Keratinocyte (primary cell): ENCODE data around the gene B3GNT8. TPM values are rescaled to one million over a fixed set of nuclear protein-coding genes. Genes with fewer than 3 reads are reported as not detected.

ENCODE experiments used
- DNase-seq: peaks from one replicate; pipeline ENCODE4 v3.0.0-alpha.2; 2011; ENCODE audit warnings: low read depth, missing footprints, low spot score
- FAIRE-seq: peaks from 2 replicates; lab custom pipeline; 2011; peaks lifted over from hg19 to GRCh38; lab: Jason Lieb, UNC
- H2AFZ ChIP-seq: 2 replicates; pipeline ENCODE4 v1.6.0; 2012; ENCODE audit warnings: low read length, control low read depth, inconsistent platforms; ENCODE audit not compliant: control insufficient read depth
- H3K27ac ChIP-seq: 2 replicates; pipeline ENCODE4 v1.5.1; 2011; ENCODE audit warnings: low read length; ENCODE audit not compliant: control insufficient read depth, insufficient read depth
- H3K27me3 ChIP-seq: 3 replicates; pipeline ENCODE4 v1.6.0; 2011; ENCODE audit warnings: low read length; ENCODE audit not compliant: control insufficient read depth, insufficient read depth; ENCODE audit errors: extremely low read depth
- H3K36me3 ChIP-seq, 2 experiments: 2 replicates in 1 of 2; 3 replicates in 1 of 2; pipeline ENCODE4 v1.5.1; 2011; ENCODE audit warnings: low read length in 2 of 2, mild to moderate bottlenecking in 1 of 2; ENCODE audit not compliant: control insufficient read depth in 2 of 2, insufficient read depth in 2 of 2; ENCODE audit errors: extremely low read depth in 1 of 2
- H3K4me1 ChIP-seq: 3 replicates; pipeline ENCODE4 v1.5.1; 2011; ENCODE audit warnings: low read length; ENCODE audit not compliant: control insufficient read depth, insufficient read depth; ENCODE audit errors: extremely low read depth
- H3K4me2 ChIP-seq: 3 replicates; pipeline ENCODE4 v1.6.0; 2011; ENCODE audit warnings: low read depth, low read length; ENCODE audit not compliant: control insufficient read depth, insufficient read depth; ENCODE audit errors: extremely low read depth
- H3K4me3 ChIP-seq, 3 experiments: fragments of 200-600 bp in 1 of 3; sonication (generic) in 1 of 3; 2 replicates in 2 of 3; 3 replicates in 1 of 3; pipeline ENCODE4 v1.5.1; 2011 to 2016; ENCODE audit warnings: low read length in 3 of 3, mild to moderate bottlenecking in 3 of 3, control low read depth in 2 of 3, inconsistent platforms in 1 of 3, low read depth in 1 of 3, mixed read lengths in 1 of 3, mixed run types in 1 of 3, moderate library complexity in 1 of 3; ENCODE audit not compliant: control insufficient read depth in 2 of 3, insufficient read depth in 2 of 3; ENCODE audit errors: extremely low read depth in 1 of 3
- H3K79me2 ChIP-seq: 2 replicates; pipeline ENCODE4 v1.6.0; 2012; ENCODE audit warnings: low read length; ENCODE audit not compliant: control insufficient read depth, insufficient read depth
- H3K9ac ChIP-seq: 3 replicates; pipeline ENCODE4 v1.6.0; 2011; ENCODE audit warnings: low read length; ENCODE audit not compliant: control insufficient read depth, insufficient read depth; ENCODE audit errors: extremely low read depth
- H3K9me1 ChIP-seq: 3 replicates; pipeline ENCODE4 v1.6.0; 2011; ENCODE audit warnings: low read length; ENCODE audit not compliant: control insufficient read depth, insufficient read depth; ENCODE audit errors: extremely low read depth
- H3K9me3 ChIP-seq: 2 replicates; pipeline ENCODE4 v1.5.1; 2012; ENCODE audit warnings: low read depth, low read length; ENCODE audit not compliant: control insufficient read depth
- H4K20me1 ChIP-seq: 3 replicates; pipeline ENCODE4 v1.6.0; 2011; ENCODE audit warnings: low read length; ENCODE audit not compliant: control insufficient read depth, insufficient read depth; ENCODE audit errors: extremely low read depth
- CTCF ChIP-seq, 3 experiments: IDR thresholded peaks in 1 of 3; conservative IDR thresholded peaks in 1 of 3; optimal IDR thresholded peaks in 1 of 3; 2 replicates in 2 of 3; 3 replicates in 1 of 3; pipeline versions ENCODE3 to v1.5.1; 2011; ENCODE audit warnings: low read length in 3 of 3, mild to moderate bottlenecking in 3 of 3, moderate library complexity in 2 of 3, control low read depth in 1 of 3, inconsistent platforms in 1 of 3; ENCODE audit not compliant: insufficient read depth in 2 of 3; ENCODE audit errors: extremely low read depth in 1 of 3
- EZH2 ChIP-seq: IDR thresholded peaks from one replicate; pipeline ENCODE4 v1.6.1; 2012; ENCODE audit warnings: inconsistent platforms, mild to moderate bottlenecking, low read length, moderate library complexity
- dilution Hi-C: fragments of 300-500 bp; cut with MboI; formaldehyde crosslinking; loops from one replicate; pipeline ENCODE4 v1.7.0; 2020; ENCODE audit warnings: low sequenced_read_pairs; ENCODE audit not compliant: extremely low pct_ligation_motif_present
- polyA plus RNA-seq, 5 experiments: library from polyadenylated mRNA; depleted of rRNA in 3 of 5; stranded (reverse) in 3 of 5; stranded (forward) in 1 of 5; unstranded in 1 of 5; fragments of >200 nt; gene quantifications; 1 replicate in 1 of 5; 2 replicates in 3 of 5; 3 replicates in 1 of 5; pipeline versions ENCODE4 v1.2.1 to v1.2.3, GENCODE V29; 2011 to 2012; ENCODE audit warnings: missing spikeins in 2 of 5, low read depth in 1 of 5, low replicate concordance in 1 of 5

Gene B3GNT8
- polyA plus RNA-seq, 1 donor (not counting 4 experiments of a cell fraction or from before 2014, with no cell fraction given): 0.97 TPM

- no peak overlapping the region for H3K4me3 ChIP-seq
- no peak overlapping the region for H3K4me2 ChIP-seq
- no peaks in the 10 kb centered on the region for H3K9me1 ChIP-seq
- dilution Hi-C loops: no loop called here
- no peaks in the 10 kb centered on the region for H3K9me3 ChIP-seq
- no peaks in the 10 kb centered on the region for H3K27me3 ChIP-seq
- TF ChIP-seq CTCF (optimal IDR thresholded peaks at IDR 0.05 in 1 of 3, IDR thresholded peaks at IDR 0.05 in 1 of 3, conservative IDR thresholded peaks at IDR 0.05 in 1 of 3; ENCODE audit: extremely low read depth in 1 of 3, insufficient read depth in 2 of 3, low read length in 3 of 3) (peak; percentile 26 to 41 (median 38)), EZH2 (no peak)
- peaks cover 14 to 15% of the 10 kb centered on the region in 2 experiments for H3K36me3 ChIP-seq
- no peak overlapping the region for H3K9ac ChIP-seq
- H3K79me2 ChIP-seq: peaks cover 3% of the 10 kb centered on the region
- no peaks in the 10 kb centered on the region for H4K20me1 ChIP-seq
- FAIRE-seq (no peak), DNase-seq (no peak)
- H2AFZ ChIP-seq: no peak overlapping the region
- no peak overlapping the region for H3K27ac ChIP-seq
- H3K4me1 ChIP-seq: peaks cover 16% of the 10 kb centered on the region
Measured at GRCh38 chr19:41431426-41432386, 4.5 kb upstream of the B3GNT8 start.

GRCh38 chr19:41430922-41431321 lies 3.7 kb upstream of the B3GNT8 start:
- DNase-seq: no peak
- Histone ChIP-seq H4K20me1 (no peaks in the 10 kb centered on the region), H3K9ac (no peak overlapping the region), H3K27ac (no peak overlapping the region), H3K27me3 (no peaks in the 10 kb centered on the region), H2AFZ (no peak overlapping the region), H3K4me3 (no peak overlapping the region), H3K9me1 (no peaks in the 10 kb centered on the region), H3K79me2 (peaks cover 1% of the 10 kb centered on the region), H3K4me1 (peaks cover 17% of the 10 kb centered on the region), H3K4me2 (no peak overlapping the region), H3K36me3 (peaks cover 14 to 16% of the 10 kb centered on the region in 2 experiments), H3K9me3 (no peaks in the 10 kb centered on the region)
- FAIRE-seq: no peak
- TF ChIP-seq EZH2 (no peak), CTCF (optimal IDR thresholded peaks at IDR 0.05 in 1 of 3, IDR thresholded peaks at IDR 0.05 in 1 of 3, conservative IDR thresholded peaks at IDR 0.05 in 1 of 3; ENCODE audit: extremely low read depth in 1 of 3, insufficient read depth in 2 of 3, low read length in 3 of 3) (no peak)
- dilution Hi-C loops: no loop called here
